D721Med (cell line): ENCODE results near the gene PECR.
A peak's percentile ranks its signal among the peaks of the same experiment; 100 is the strongest.

Experiments
- DNase-seq: peaks from one replicate; pipeline ENCODE4 v3.0.0; 2011; ENCODE audit warnings: low spot score; ENCODE audit not compliant: insufficient read length
- FAIRE-seq: peaks from 2 replicates; lab custom pipeline; 2011; peaks lifted over from hg19 to GRCh38; lab: Jason Lieb, UNC
- TF ChIP-seq, protein P1 (sequence below): IDR thresholded peaks from 2 replicates; pipeline ENCODE4 v1.5.1; 2012; ENCODE audit warnings: mild to moderate bottlenecking, control low read depth; ENCODE audit not compliant: insufficient read depth; ENCODE audit errors: missing control alignments

The PECR gene

DNA sequence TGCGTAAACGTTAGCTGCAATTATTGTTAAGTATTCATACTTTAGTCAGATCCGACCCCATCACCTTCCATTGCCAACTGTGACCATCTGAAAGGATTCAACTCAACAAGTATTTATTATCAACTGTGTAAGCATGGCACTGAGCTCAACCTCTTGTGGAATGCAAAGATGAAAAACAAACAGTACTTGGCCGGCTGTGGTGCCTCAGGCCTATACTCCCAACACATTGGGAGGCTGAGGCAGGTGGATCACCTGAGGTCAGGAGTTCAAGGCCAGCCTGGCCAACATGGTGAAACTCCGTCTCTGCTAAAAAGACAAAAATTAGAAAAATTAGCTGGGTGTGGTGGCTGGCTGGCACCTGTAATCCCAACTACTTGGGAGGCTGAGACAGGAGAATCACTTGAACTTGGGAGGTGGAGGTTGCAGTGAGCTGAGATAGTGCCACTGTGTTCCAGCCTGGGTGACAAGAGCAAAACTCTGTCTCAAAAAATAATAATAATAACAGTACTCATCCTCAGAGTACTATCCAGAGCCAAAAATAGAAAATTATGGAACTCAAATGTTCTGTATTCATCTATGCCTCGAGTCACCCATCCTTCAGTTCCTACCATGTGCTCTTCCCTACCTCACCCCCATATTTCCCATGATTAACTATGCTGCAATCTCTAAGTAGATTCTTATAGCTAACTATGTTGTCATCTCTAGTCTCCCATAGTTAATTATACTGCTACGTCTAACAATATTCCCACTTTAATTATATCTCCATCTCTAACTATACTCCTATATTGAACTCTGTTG is 59.6 kb downstream of the PECR start:
- TF ChIP-seq, protein P1, sequence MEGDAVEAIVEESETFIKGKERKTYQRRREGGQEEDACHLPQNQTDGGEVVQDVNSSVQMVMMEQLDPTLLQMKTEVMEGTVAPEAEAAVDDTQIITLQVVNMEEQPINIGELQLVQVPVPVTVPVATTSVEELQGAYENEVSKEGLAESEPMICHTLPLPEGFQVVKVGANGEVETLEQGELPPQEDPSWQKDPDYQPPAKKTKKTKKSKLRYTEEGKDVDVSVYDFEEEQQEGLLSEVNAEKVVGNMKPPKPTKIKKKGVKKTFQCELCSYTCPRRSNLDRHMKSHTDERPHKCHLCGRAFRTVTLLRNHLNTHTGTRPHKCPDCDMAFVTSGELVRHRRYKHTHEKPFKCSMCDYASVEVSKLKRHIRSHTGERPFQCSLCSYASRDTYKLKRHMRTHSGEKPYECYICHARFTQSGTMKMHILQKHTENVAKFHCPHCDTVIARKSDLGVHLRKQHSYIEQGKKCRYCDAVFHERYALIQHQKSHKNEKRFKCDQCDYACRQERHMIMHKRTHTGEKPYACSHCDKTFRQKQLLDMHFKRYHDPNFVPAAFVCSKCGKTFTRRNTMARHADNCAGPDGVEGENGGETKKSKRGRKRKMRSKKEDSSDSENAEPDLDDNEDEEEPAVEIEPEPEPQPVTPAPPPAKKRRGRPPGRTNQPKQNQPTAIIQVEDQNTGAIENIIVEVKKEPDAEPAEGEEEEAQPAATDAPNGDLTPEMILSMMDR = no peak
- peak; percentile 46 for FAIRE-seq
- no peak for DNase-seq

DNA sequence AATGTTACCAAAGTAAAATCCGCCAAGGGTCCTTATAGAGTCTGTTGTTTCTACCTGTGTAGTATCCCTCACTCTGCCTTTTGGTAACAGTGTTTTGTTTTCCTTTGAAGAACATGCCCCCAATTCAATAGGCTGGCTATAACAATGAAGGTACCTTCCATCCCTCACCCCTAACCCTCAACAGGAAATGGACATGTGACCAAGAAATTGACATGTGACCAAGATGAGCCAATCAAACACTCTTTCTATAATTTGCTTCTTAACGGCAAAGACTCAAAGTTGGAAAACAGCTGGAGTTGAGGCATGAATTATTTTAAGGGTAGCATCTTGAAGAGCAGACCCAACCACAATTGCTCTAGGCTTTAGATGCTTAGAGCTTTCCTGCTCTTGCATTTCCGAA is 62.9 kb downstream of the PECR start:
- TF ChIP-seq, protein P1 = no peak
- no peak for DNase-seq
- no peak for FAIRE-seq

DNA sequence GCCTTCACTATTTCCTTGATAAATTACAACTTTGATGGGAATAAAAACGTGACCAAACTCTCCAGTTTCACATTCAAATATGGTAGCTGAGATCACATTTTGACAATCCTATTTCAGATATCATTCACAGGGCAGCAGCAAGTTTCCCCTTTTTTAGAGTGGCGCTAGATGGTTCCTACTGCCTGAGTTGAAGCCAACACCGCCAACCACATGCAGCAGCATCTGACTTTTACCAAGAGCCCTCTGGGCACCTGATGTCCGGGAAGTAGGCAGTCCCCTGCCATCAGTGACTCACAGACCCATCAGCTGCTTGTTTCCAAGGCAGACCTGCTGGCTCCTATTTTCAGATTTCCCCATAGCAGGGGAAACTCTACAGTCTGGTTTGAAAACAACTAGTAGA is 64.2 kb downstream of the PECR start:
- DNase-seq (no peak), FAIRE-seq (no peak)
- TF ChIP-seq, protein P1 = no peak

DNA sequence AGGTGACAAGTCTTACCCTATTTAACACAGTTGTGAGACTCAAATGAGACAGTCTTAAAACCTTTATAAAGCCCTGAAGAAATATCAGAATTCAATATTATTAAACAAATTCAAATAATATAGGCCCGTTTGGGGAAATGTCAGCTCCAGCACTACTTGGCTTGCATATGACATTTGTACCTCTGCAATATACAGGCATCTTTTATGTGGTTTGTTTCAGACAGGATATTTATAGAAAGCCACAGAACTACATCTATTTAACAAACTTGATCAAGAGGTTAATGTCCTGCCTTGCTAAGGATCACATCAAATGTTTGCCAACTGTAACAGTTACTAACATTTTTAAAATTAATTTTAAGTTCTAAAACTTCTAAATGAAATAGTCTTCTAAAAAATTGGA is 65.0 kb downstream of the PECR start:
- TF ChIP-seq, protein P1 = no peak
- no peak for FAIRE-seq
- no peak for DNase-seq

DNA sequence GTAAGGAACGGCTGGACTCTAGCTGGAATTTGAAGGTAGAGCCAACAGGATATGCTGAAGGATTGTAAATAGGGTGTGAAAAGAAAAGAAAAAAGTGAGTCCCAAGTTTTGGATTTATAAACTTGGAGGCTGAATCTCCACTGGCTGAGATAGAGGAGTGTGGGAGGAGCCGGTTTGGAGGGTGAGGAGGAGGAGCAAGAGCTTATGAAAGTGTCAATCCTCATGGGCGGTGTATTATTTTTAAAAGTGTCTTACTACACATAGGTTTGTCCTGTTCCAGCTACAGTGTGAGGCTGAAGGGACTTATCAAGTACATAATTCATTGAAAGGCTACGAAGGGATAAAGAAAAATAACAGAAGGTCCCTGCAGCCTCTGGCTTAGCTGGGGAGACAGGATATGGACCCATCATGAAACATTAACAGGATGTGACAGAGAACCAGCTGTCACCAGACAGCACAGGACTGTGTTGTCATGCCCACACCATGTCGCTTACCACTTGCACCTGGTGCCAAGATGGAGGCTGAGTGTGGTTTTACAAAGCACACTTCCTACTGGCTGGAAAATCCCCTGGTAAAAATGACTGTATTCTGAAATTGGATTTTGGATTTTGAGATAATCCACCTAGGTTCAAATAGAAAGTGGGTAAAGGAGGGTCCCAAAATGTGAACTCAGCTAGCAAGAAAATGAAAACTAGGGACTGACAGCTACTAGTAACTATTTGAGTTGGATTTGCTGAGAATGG is 65.7 kb downstream of the PECR start:
- FAIRE-seq (peak; percentile 96), DNase-seq (no peak)
- TF ChIP-seq, protein P1 = no peak

DNA sequence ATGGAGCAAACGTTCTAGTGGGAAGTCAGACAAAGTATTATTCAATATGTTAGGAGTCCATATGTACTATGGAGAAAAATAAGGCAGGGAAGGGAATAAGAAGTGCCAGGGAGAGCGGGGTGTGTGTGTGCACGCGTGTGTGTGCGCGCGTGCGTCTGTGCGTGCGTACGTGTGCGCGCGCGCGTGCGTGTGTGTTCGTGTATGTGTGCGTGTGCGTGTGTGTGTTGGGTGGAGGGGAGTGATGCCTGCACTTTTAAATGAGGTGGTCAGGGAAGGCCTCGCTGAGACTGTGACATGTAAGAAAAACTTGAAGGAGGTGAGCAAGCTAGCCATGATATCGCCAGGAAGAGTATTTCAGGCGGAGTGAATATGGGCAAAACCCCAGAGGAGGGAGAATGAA is 66.6 kb downstream of the PECR start:
- DNase-seq (no peak), FAIRE-seq (no peak)
- TF ChIP-seq, protein P1 = no peak

DNA sequence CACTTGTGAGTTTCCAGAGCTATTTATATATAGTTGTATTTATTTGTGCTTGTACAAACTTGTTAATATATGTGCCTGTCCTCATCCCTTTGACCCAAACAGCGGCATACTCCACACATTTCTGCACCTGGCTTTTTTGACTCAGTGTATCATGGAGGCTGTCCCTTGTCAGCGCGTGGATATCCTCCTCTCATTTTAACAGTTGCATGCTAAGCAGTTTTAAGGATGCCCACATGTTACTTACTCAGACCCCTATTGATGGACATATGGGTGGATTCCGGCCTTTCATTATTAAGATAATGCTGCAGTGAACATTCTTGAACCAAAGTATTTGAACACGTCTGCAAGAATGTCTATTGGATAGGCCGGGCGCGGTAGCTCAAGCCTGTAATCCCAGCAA is 67.6 kb downstream of the PECR start:
- no peak for DNase-seq
- no peak for FAIRE-seq
- TF ChIP-seq, protein P1 = no peak
